Lung (tissue), 12 donors: ENCODE results near the gene SPSB4. TPM values are rescaled to one million over a fixed set of nuclear protein-coding genes. Genes with fewer than 3 reads are reported as not detected.

Experiments
- ATAC-seq: fragments of 200-7000 bp; cut with Tn5 transposase; one replicate; pipeline ENCODE4 v1.9.1; 2020; ENCODE audit warnings: moderate number of reproducible peaks; ENCODE audit not compliant: insufficient read depth, low FRiP score
- DNase-seq, 3 donors: peaks; one replicate each; pipeline ENCODE4 v3.0.0-alpha.2; 2013 to 2017
- H3K27ac ChIP-seq, 2 donors: one replicate each; pipeline ENCODE4 v1.5.1; 2013; ENCODE audit warnings: mild to moderate bottlenecking in 2 of 2, moderate library complexity in 2 of 2, control low read depth in 1 of 2, inconsistent platforms in 1 of 2, low read depth in 1 of 2, low read length in 1 of 2
- H3K27me3 ChIP-seq, 3 donors: one replicate each; pipeline ENCODE4 v1.5.1; 2013; ENCODE audit warnings: low read length in 2 of 3; ENCODE audit not compliant: control insufficient read depth in 3 of 3, insufficient read depth in 3 of 3
- H3K36me3 ChIP-seq, 4 donors: one replicate each; pipeline ENCODE4 v1.5.1; 2013; ENCODE audit warnings: low read length in 4 of 4, mild to moderate bottlenecking in 1 of 4, moderate library complexity in 1 of 4; ENCODE audit not compliant: control insufficient read depth in 4 of 4, insufficient read depth in 4 of 4
- H3K4me1 ChIP-seq, 5 donors: one replicate each; pipeline ENCODE4 v1.5.1; 2013; ENCODE audit warnings: low read length in 5 of 5, mild to moderate bottlenecking in 2 of 5, moderate library complexity in 1 of 5; ENCODE audit not compliant: control insufficient read depth in 5 of 5, insufficient read depth in 5 of 5
- H3K4me3 ChIP-seq: one replicate; pipeline ENCODE4 v1.5.1; 2013; ENCODE audit warnings: mild to moderate bottlenecking, control low read depth, moderate library complexity
- H3K9ac ChIP-seq, 2 donors: one replicate each; pipeline ENCODE4 v1.5.1; 2013; ENCODE audit warnings: low read length in 2 of 2, control low read depth in 1 of 2; ENCODE audit not compliant: insufficient read depth in 1 of 2
- H3K9me3 ChIP-seq, 4 donors: one replicate each; pipeline ENCODE4 v1.5.1; 2013; ENCODE audit warnings: low read length in 3 of 4, mild to moderate bottlenecking in 1 of 4, moderate library complexity in 1 of 4; ENCODE audit not compliant: control insufficient read depth in 4 of 4, insufficient read depth in 3 of 4
- CTCF ChIP-seq: IDR thresholded peaks from 2 replicates; pipeline ENCODE4 v1.5.1; 2012; ENCODE audit warnings: mild to moderate bottlenecking; ENCODE audit errors: control extremely low read depth, extremely low read depth
- WGBS, 2 donors: extraction: QIAGEN DNeasy Blood & Tissue Kit; methylation state at CpG; one replicate each; pipeline ENCODE4 v1.1.7; 2013; 5-methylcytosine and 5-hydroxymethylcytosine counted together
- polyA plus RNA-seq, 2 donors: library from polyadenylated mRNA; stranded (reverse); fragments of 200-250 nt; gene quantifications; one replicate each; pipeline ENCODE4 v1.2.1, GENCODE V29; 2013
- total RNA-seq, 2 donors: library from RNA; depleted of rRNA in 1 of 2; stranded (reverse); fragments of >200 nt in 1 of 2; gene quantifications; one replicate each; pipeline ENCODE4 v1.2.1, GENCODE V29; 2014 to 2021
- donor health status: control.
- donor health status: control.
- donor health status: Bipolar disorder and iron deficiency.
- donor health status: healthy.
- donor health status: DM: yes; HTN: yes; CAD: no.

SPSB4 gene
- total and polyA plus RNA-seq, 4 donors, result 0.25 to 4.4 (median 1.5) TPM

- Histone ChIP-seq H3K27ac (no peak overlapping the region), H3K9ac (peak overlapping the region in 1 of 2 donors; percentile 29), H3K4me1 (peaks cover 0 to 33% (median 13%) of the 10 kb centered on the region in 5 donors), H3K27me3 (no peaks in the 10 kb centered on the region), H3K4me3 (no peak overlapping the region), H3K9me3 (no peaks in the 10 kb centered on the region), H3K36me3 (no peaks in the 10 kb centered on the region)
- ATAC-seq (no peak), DNase-seq (peak in 2 of 3 donors; percentile 40 to 49)
- no peak for TF ChIP-seq CTCF
- WGBS, 2 donors, result 73 to 76% methylated on average over 2 of the region's 2 CpGs
Observed at GRCh38 chr3:141103067-141103466, 51.9 kb downstream of the SPSB4 start.

- no peaks in the 10 kb centered on the region for H3K27me3 ChIP-seq
- no peaks in the 10 kb centered on the region for H3K9me3 ChIP-seq
- peak overlapping the region in 1 of 2 donors; percentile 29 for H3K9ac ChIP-seq
- no peak overlapping the region for H3K4me3 ChIP-seq
- 90 to 94% methylated on average over 4 of the region's 4 CpGs for WGBS, 2 donors
- ATAC-seq (no peak), DNase-seq (no peak)
- H3K36me3 ChIP-seq, result no peaks in the 10 kb centered on the region
- H3K4me1 ChIP-seq, result peaks cover 0 to 33% (median 13%) of the 10 kb centered on the region in 5 donors
- no peak overlapping the region for H3K27ac ChIP-seq
- TF ChIP-seq CTCF, result no peak
Observed at GRCh38 chr3:141103503-141103902, 52.4 kb downstream of the SPSB4 start.

GRCh38 chr3:141104151-141104821, 53.1 kb downstream of the SPSB4 start:
- 78 to 82% methylated on average over 12 of the region's 12 CpGs for WGBS, 2 donors
- Histone ChIP-seq H3K4me3 (no peak overlapping the region), H3K36me3 (no peaks in the 10 kb centered on the region), H3K4me1 (peaks cover 0 to 33% (median 13%) of the 10 kb centered on the region in 5 donors), H3K9me3 (no peaks in the 10 kb centered on the region), H3K9ac (peak overlapping the region in 1 of 2 donors; percentile 29), H3K27ac (no peak overlapping the region), H3K27me3 (no peaks in the 10 kb centered on the region)
- DNase-seq (peak; percentile 93 to 98 (median 97)), ATAC-seq (no peak)
- TF ChIP-seq CTCF, result no peak
